NCI-H128 (cell line): Measurements from ENCODE around the gene SRD5A1.

Experiments used
- DNase-seq: peaks from one replicate; lab custom pipeline; 2025; ENCODE audit not compliant: unreplicated experiment; lab: John Stamatoyannopoulos, UW

The SRD5A1 gene

GRCh38 chr5:6603643-6604042 lies 29.6 kb upstream of the SRD5A1 start:
- no peak for DNase-seq

- no peak for DNase-seq
Observed at GRCh38 chr5:6604341-6604740, 28.9 kb upstream of the SRD5A1 start.

GRCh38 chr5:6604946-6605345 lies 28.3 kb upstream of the SRD5A1 start:
- no peak for DNase-seq

GRCh38 chr5:6606884-6607558 lies 26.2 kb upstream of the SRD5A1 start:
- no peak for DNase-seq

- no peak for DNase-seq
Observed at GRCh38 chr5:6607559-6607936, 25.7 kb upstream of the SRD5A1 start.

- no peak for DNase-seq
Observed at GRCh38 chr5:6608016-6608415, 25.2 kb upstream of the SRD5A1 start.

- peak; percentile 67 for DNase-seq
Observed at GRCh38 chr5:6611334-6612256, 21.6 kb upstream of the SRD5A1 start.

- DNase-seq: no peak
Observed at GRCh38 chr5:6615034-6615815, 18.0 kb upstream of the SRD5A1 start.

GRCh38 chr5:6616632-6617031 lies 16.6 kb upstream of the SRD5A1 start:
- DNase-seq: no peak

- no peak for DNase-seq
Observed at GRCh38 chr5:6623228-6623627, 10.0 kb upstream of the SRD5A1 start.

GRCh38 chr5:6623941-6624340 lies 9.3 kb upstream of the SRD5A1 start:
- no peak for DNase-seq

- DNase-seq: no peak
Observed at GRCh38 chr5:6626508-6626907, 6.7 kb upstream of the SRD5A1 start.

GRCh38 chr5:6631441-6631840 lies 1.8 kb upstream of the SRD5A1 start:
- DNase-seq: no peak

- no peak for DNase-seq
Observed at GRCh38 chr5:6632324-6632887, 834 bp upstream of the SRD5A1 start.

GRCh38 chr5:6633469-6634245 lies 417 bp downstream of the SRD5A1 start:
- peak; percentile 21 for DNase-seq

GRCh38 chr5:6634306-6634705 lies 1.1 kb downstream of the SRD5A1 start:
- DNase-seq: no peak

GRCh38 chr5:6634788-6635430 lies 1.7 kb downstream of the SRD5A1 start:
- DNase-seq: no peak

- DNase-seq: no peak
Observed at GRCh38 chr5:6636293-6636692, 3.1 kb downstream of the SRD5A1 start.

GRCh38 chr5:6637022-6637421 lies 3.8 kb downstream of the SRD5A1 start:
- DNase-seq: no peak

- DNase-seq: no peak
Observed at GRCh38 chr5:6637590-6637989, 4.3 kb downstream of the SRD5A1 start.
